Hair follicle dermal papilla cell (primary cell): ENCODE measurements around the gene RRP15. TPM values are rescaled to one million over a fixed set of nuclear protein-coding genes. Genes with fewer than 3 reads are reported as not detected.

Experiments used
- small RNA-seq: library from RNA; depleted of rRNA; stranded (forward); fragments of <200 nt; gene quantifications from one replicate; pipeline ENCODE3, GENCODE V24; 2012
- total RNA-seq: library from RNA; depleted of rRNA; stranded (reverse); fragments of >200 nt; gene quantifications from 2 replicates; pipeline ENCODE4 v1.2.3, GENCODE V29; 2012

RRP15 gene
- total RNA-seq: 6.3 and 6.8 TPM in 2 replicates

GRCh38 chr1:218284917-218285635, at the start of gene RRP15:
Gene RRP15, plus strand, starts transcription at chr1:218285293. Its CDS starts 24 bp downstream, at chr1:218285317.

GRCh38 chr1:218344814-218345672, 60.0 kb downstream of the RRP15 start, which contains the start of gene TGFB2:
Gene TGFB2, plus strand, starts transcription at chr1:218345336. Its CDS starts 1,366 bp downstream, at chr1:218346702.

Small RNA genes within 50 kb of the gene (small RNA-seq; reads per million reads assigned to genes)
- gene AC096638.1: not detected

Other genes starting within 250 kb of the RRP15 start
- 17.0 and 19.5 TPM in 2 replicates for gene TGFB2, start 60.0 kb downstream of the RRP15 start, total RNA-seq